RCC 7860 (cell line): ENCODE data around the gene NPL.

ENCODE experiments used
- DNase-seq: peaks from one replicate; pipeline ENCODE4 v3.0.0-alpha.2; 2015; ENCODE audit warnings: low spot score
- FAIRE-seq: peaks from 2 replicates; lab custom pipeline; 2012; peaks lifted over from hg19 to GRCh38; lab: Jason Lieb, UNC

Gene NPL

GRCh38 chr1:182789138-182790076 is at the start of gene NPL:
TSS of gene NPL (plus strand) at chr1:182789773. CDS start at chr1:182794372, 4,599 bp downstream.
- peak; percentile 26 for DNase-seq
- no peak for FAIRE-seq

- no peak for DNase-seq
- FAIRE-seq, result no peak
These were observed 49.5 kb upstream of the NPL start for GRCh38 chr1:182740120-182740519.

- DNase-seq (no peak), FAIRE-seq (no peak)
These were observed 46.8 kb upstream of the NPL start for GRCh38 chr1:182742780-182743179.

GRCh38 chr1:182752077-182752988 is 37.2 kb upstream of the NPL start:
- FAIRE-seq (no peak), DNase-seq (no peak)

- FAIRE-seq (no peak), DNase-seq (no peak)
These were observed 35.5 kb upstream of the NPL start for GRCh38 chr1:182754087-182754486.

- FAIRE-seq, result no peak
These were observed 34.8 kb upstream of the NPL start for GRCh38 chr1:182754543-182755314.

GRCh38 chr1:182755632-182756031 is 33.9 kb upstream of the NPL start:
- DNase-seq (no peak), FAIRE-seq (no peak)

More at GRCh38 chr1:182754543-182755314, 34.8 kb upstream of the NPL start:
- DNase-seq, result no peak

- no peak for FAIRE-seq
- DNase-seq, result no peak
These were observed 33.1 kb upstream of the NPL start for GRCh38 chr1:182756423-182756822.

- FAIRE-seq (no peak), DNase-seq (no peak)
These were observed 27.9 kb upstream of the NPL start for GRCh38 chr1:182761396-182762395.

GRCh38 chr1:182762536-182762935 is 27.0 kb upstream of the NPL start:
- no peak for FAIRE-seq
- DNase-seq, result no peak

GRCh38 chr1:182764029-182764727 is 25.4 kb upstream of the NPL start:
- FAIRE-seq (no peak), DNase-seq (no peak)

- DNase-seq (no peak), FAIRE-seq (no peak)
These were observed 24.2 kb upstream of the NPL start for GRCh38 chr1:182765391-182765790.

GRCh38 chr1:182766050-182766449 is 23.5 kb upstream of the NPL start:
- no peak for FAIRE-seq
- no peak for DNase-seq

GRCh38 chr1:182766881-182767645 is 22.5 kb upstream of the NPL start:
- FAIRE-seq, result no peak
- DNase-seq, result no peak

- no peak for DNase-seq
- no peak for FAIRE-seq
These were observed 20.6 kb upstream of the NPL start for GRCh38 chr1:182768963-182769362.

- DNase-seq (no peak), FAIRE-seq (no peak)
These were observed 19.3 kb upstream of the NPL start for GRCh38 chr1:182770232-182770631.

GRCh38 chr1:182771187-182771984 is 18.2 kb upstream of the NPL start:
- FAIRE-seq, result no peak
- no peak for DNase-seq
